Sigmoid colon (tissue), 4 donors: ENCODE measurements around the gene IL21R.

Experiments
- CTCF ChIP-seq, 4 experiments: fragments of 450-650 bp in 3 of 4; fragments of 200-600 bp in 1 of 4; IDR thresholded peaks; one replicate each; pipeline ENCODE4 v1.5.1; 2016 to 2019; ENCODE audit warnings: antibody characterized with exemption in 4 of 4, mild to moderate bottlenecking in 3 of 4, moderate library complexity in 2 of 4
- EP300 ChIP-seq, 4 donors: sonication (generic); formaldehyde crosslinking; IDR thresholded peaks; one replicate each; pipeline ENCODE4 v1.6.1; 2017; ENCODE audit warnings: antibody characterized with exemption in 4 of 4
- POLR2A ChIP-seq, 2 donors: fragments of 450-650 bp; IDR thresholded peaks; one replicate each; pipeline ENCODE4 v1.6.1; 2016; ENCODE audit warnings: antibody characterized with exemption in 2 of 2, mild to moderate bottlenecking in 2 of 2, moderate library complexity in 2 of 2
- POLR2AphosphoS5 ChIP-seq, 4 donors: sonication (generic); formaldehyde crosslinking; IDR thresholded peaks; one replicate each; pipeline ENCODE4 v1.6.1; 2017; ENCODE audit warnings: antibody characterized with exemption in 4 of 4

DNA sequence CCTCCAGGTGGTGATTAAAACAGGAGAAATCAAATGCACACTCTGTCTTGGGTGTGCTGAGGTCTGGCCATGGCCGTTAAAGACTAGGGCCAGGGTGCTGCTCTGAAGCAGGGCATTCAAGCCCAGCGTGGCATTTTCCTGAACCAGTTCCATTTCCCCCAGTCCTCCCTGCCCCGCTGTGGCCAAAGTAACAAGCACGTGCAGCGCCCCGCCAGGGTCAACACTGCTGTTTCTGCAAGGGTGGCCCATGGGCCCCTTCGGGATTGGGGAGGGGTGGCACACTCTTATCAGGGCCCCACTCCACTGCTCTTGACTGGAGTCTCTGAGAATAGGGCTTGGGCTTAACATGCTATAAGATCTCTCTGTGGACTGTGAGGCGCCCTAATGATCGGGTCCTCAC, 72.9 kb downstream of the IL21R start:
- TF ChIP-seq POLR2AphosphoS5 (IDR thresholded peaks at IDR 0.05) (no peak), CTCF (IDR thresholded peaks at IDR 0.05) (no peak), POLR2A (IDR thresholded peaks at IDR 0.05) (no peak), EP300 (IDR thresholded peaks at IDR 0.05) (no peak)
